IMR-90 (cell line): Measurements from ENCODE around the gene AGBL1. TPM values are rescaled to one million over a fixed set of nuclear protein-coding genes. Genes with fewer than 3 reads are reported as not detected.

ENCODE experiments used
- ATAC-seq: fragments of 200-7000 bp; cut with Tn5 transposase; 2 replicates; pipeline ENCODE4 v1.9.1; 2020; ENCODE audit warnings: low read depth, mild to moderate bottlenecking, moderate library complexity
- BruUV-seq: library from RNA; stranded (reverse); fragments of 400-500 nt; replicated peaks from 2 replicates; lab custom pipeline; 2021; lab: Mats Ljungman, UMichigan
- CTCF ChIA-PET: fragments of 300-600 bp; formaldehyde crosslinking; extraction: SDS; loops from one replicate; lab custom pipeline; 2021; ENCODE audit warnings: antibody characterized with exemption; lab: Yijun Ruan, JAX
- POLR2A ChIA-PET: fragments of 300-600 bp; sonication (Branson Sonifier 250); formaldehyde crosslinking; loops from one replicate; lab custom pipeline; 2022; ENCODE audit warnings: antibody characterized with exemption; ENCODE audit not compliant: unreplicated experiment; lab: Charles Lee
- DNase-seq: peaks from one replicate; pipeline ENCODE4 v3.0.0; 2013
- H2AFZ ChIP-seq: replicated peaks from 2 replicates; pipeline ENCODE3; 2013; ENCODE audit warnings: low read length, mild to moderate bottlenecking; ENCODE audit not compliant: poor library complexity
- H2AK5ac ChIP-seq: 2 replicates; pipeline ENCODE4 v1.6.1; 2013; ENCODE audit warnings: low read depth, low read length, inconsistent platforms
- H2AK9ac ChIP-seq: replicated peaks from 2 replicates; pipeline ENCODE3; 2013; ENCODE audit warnings: mild to moderate bottlenecking, low read depth, low read length, moderate library complexity; ENCODE audit not compliant: poor library complexity
- H2BK120ac ChIP-seq: 2 replicates; pipeline ENCODE4 v1.6.1; 2013; ENCODE audit warnings: low read depth, low read length, inconsistent platforms
- H2BK15ac ChIP-seq: 3 replicates; pipeline ENCODE4 v1.6.1; 2013; ENCODE audit warnings: low read depth, low read length, inconsistent platforms
- H2BK20ac ChIP-seq: 2 replicates; pipeline ENCODE4 v1.6.1; 2013; ENCODE audit warnings: low read depth, mild to moderate bottlenecking, inconsistent platforms, low read length, moderate library complexity
- H2BK5ac ChIP-seq: 2 replicates; pipeline ENCODE4 v1.6.1; 2013; ENCODE audit warnings: mild to moderate bottlenecking, low read depth, low read length, inconsistent platforms; ENCODE audit not compliant: poor library complexity, severe bottlenecking
- H3K14ac ChIP-seq: replicated peaks from 2 replicates; pipeline ENCODE4 v1.6.1; 2013; ENCODE audit warnings: low read depth, low read length, inconsistent platforms
- H3K18ac ChIP-seq: 2 replicates; pipeline ENCODE4 v1.6.1; 2013; ENCODE audit warnings: low read depth, low read length, control low read depth
- H3K23ac ChIP-seq: 2 replicates; pipeline ENCODE4 v1.6.1; 2013; ENCODE audit warnings: low read depth, low read length, inconsistent platforms
- H3K27ac ChIP-seq: 2 replicates; pipeline ENCODE4 v1.5.1; 2013; ENCODE audit warnings: mild to moderate bottlenecking, control low read depth, low read length; ENCODE audit not compliant: insufficient read depth
- H3K27me3 ChIP-seq: 2 replicates; pipeline ENCODE4 v1.6.1; 2013; ENCODE audit warnings: low read length; ENCODE audit not compliant: control insufficient read depth, insufficient read depth
- H3K36me3 ChIP-seq: 2 replicates; pipeline ENCODE4 v1.6.1; 2013; ENCODE audit warnings: low read length, mixed read lengths; ENCODE audit not compliant: control insufficient read depth, insufficient read depth
- H3K4ac ChIP-seq: 2 replicates; pipeline ENCODE4 v1.6.1; 2013; ENCODE audit warnings: low read depth, low read length, inconsistent platforms
- H3K4me1 ChIP-seq: 2 replicates; pipeline ENCODE4 v1.6.1; 2013; ENCODE audit warnings: low read length, mixed read lengths; ENCODE audit not compliant: control insufficient read depth, insufficient read depth
- H3K4me2 ChIP-seq: 2 replicates; pipeline ENCODE4 v1.6.1; 2013; ENCODE audit warnings: low read depth, mild to moderate bottlenecking, control low read depth, low read length, moderate library complexity
- H3K4me3 ChIP-seq: 2 replicates; pipeline ENCODE4 v1.5.1; 2013; ENCODE audit warnings: low read depth, mild to moderate bottlenecking, control low read depth, low read length, moderate library complexity; ENCODE audit not compliant: insufficient read depth
- H3K56ac ChIP-seq: 2 replicates; pipeline ENCODE4 v1.6.1; 2013; ENCODE audit warnings: low read length, inconsistent platforms; ENCODE audit not compliant: insufficient read depth; ENCODE audit errors: extremely low read depth
- H3K79me1 ChIP-seq, 2 experiments: 2 replicates each; pipeline ENCODE4 v1.6.1; 2013; ENCODE audit warnings: low read length in 2 of 2, inconsistent platforms in 1 of 2, low read depth in 1 of 2
- H3K9ac ChIP-seq: 2 replicates; pipeline ENCODE4 v1.6.1; 2013; ENCODE audit warnings: low read depth, low read length, control low read depth
- H3K9me1 ChIP-seq: 2 replicates; pipeline ENCODE4 v1.6.1; 2013; ENCODE audit warnings: low read length, inconsistent platforms; ENCODE audit not compliant: insufficient read depth
- H3K9me3 ChIP-seq: 2 replicates; pipeline ENCODE4 v1.6.1; 2013; ENCODE audit warnings: low read length; ENCODE audit not compliant: control insufficient read depth, insufficient read depth
- H4K20me1 ChIP-seq: 2 replicates; pipeline ENCODE4 v1.6.1; 2013; ENCODE audit warnings: low read length, inconsistent platforms; ENCODE audit not compliant: insufficient read depth
- H4K5ac ChIP-seq: 2 replicates; pipeline ENCODE4 v1.6.1; 2013; ENCODE audit warnings: mild to moderate bottlenecking, low read depth, low read length, control low read depth
- H4K8ac ChIP-seq, 2 experiments: 2 replicates each; pipeline ENCODE4 v1.6.1; 2013; ENCODE audit warnings: low read depth in 2 of 2, low read length in 2 of 2, control low read depth in 1 of 2, inconsistent platforms in 1 of 2
- H4K91ac ChIP-seq: 2 replicates; pipeline ENCODE4 v1.6.1; 2013; ENCODE audit warnings: low read depth, low read length, inconsistent platforms; ENCODE audit not compliant: insufficient read depth
- CEBPB ChIP-seq: IDR thresholded peaks from 2 replicates; pipeline ENCODE4 v1.6.1; 2012; ENCODE audit warnings: low read depth, low read length, improper control_type of control experiment
- MAFK ChIP-seq: IDR thresholded peaks from 2 replicates; pipeline ENCODE4 v1.6.1; 2012; ENCODE audit warnings: low read depth, low read length, improper control_type of control experiment
- MAZ ChIP-seq: IDR thresholded peaks from 2 replicates; pipeline ENCODE4 v1.6.1; 2012; ENCODE audit warnings: low read depth, mild to moderate bottlenecking, low read length, improper control_type of control experiment, moderate library complexity, borderline replicate concordance
- SMC3 ChIP-seq: fragments of 150-350 bp; IDR thresholded peaks from 2 replicates; pipeline ENCODE4 v1.6.1; 2016; ENCODE audit warnings: low read depth, mild to moderate bottlenecking, antibody characterized with exemption, low read length, moderate library complexity
- USF2 ChIP-seq: fragments of 150-350 bp; IDR thresholded peaks from 2 replicates; pipeline ENCODE4 v1.6.1; 2017; ENCODE audit warnings: mild to moderate bottlenecking, antibody characterized with exemption, low read length, low read depth
- WGBS, 2 experiments: methylation state at CpG; one replicate each; pipeline versions ENCODE4 v1.1.5 to v1.1.7; 2013; ENCODE audit warnings: missing lambda C conversion rate in 2 of 2; ENCODE audit not compliant: insufficient read length in 1 of 2; ENCODE audit errors: extremely low coverage in 2 of 2; 5-methylcytosine and 5-hydroxymethylcytosine counted together
- dilution Hi-C: fragments of 300-500 bp; cut with HindIII; formaldehyde crosslinking; loops from one replicate; pipeline ENCODE4 v1.14.3; 2018; ENCODE audit warnings: low sequenced_read_pairs; ENCODE audit not compliant: unreplicated experiment
- in situ Hi-C: fragments of 300-500 bp; cut with MboI; formaldehyde crosslinking; loops from 3 replicates; pipeline ENCODE4 v1.14.3; 2019; ENCODE audit warnings: low sequenced_read_pairs, inconsistent platforms, mixed read lengths
- intact Hi-C: fragments of 100-400 bp; cut with micrococcal nuclease; formaldehyde crosslinking; loops from 2 replicates; pipeline ENCODE4 v1.10.0; 2022
- polyA plus RNA-seq, 3 experiments: library from polyadenylated mRNA; depleted of rRNA; stranded (reverse); fragments of >200 nt; gene quantifications; 2 replicates each; pipeline ENCODE4 v1.2.3, GENCODE V29; 2012; ENCODE audit warnings: low replicate concordance in 1 of 3
- total RNA-seq: library from RNA; depleted of rRNA; stranded (reverse); fragments of >200 nt; gene quantifications from 2 replicates; pipeline ENCODE4 v1.2.3, GENCODE V29; 2012

Gene AGBL1
- total and polyA plus RNA-seq, 2 of the 4 experiments (the other 2 are of a cell fraction) = not detected

- CTCF ChIA-PET = no interaction called here
- Histone ChIP-seq H3K4me1 (no peaks in the 10 kb centered on the region), H3K36me3 (no peaks in the 10 kb centered on the region), H3K9me3 (peaks cover 19% of the 10 kb centered on the region), H2BK15ac (no peak overlapping the region), H3K23ac (no peak overlapping the region), H3K4ac (no peak overlapping the region), H4K20me1 (no peaks in the 10 kb centered on the region), H3K79me1 (no peaks in the 10 kb centered on the region), H2AFZ (no peak overlapping the region), H2BK5ac (no peak overlapping the region), H3K9ac (no peak overlapping the region), H3K14ac (no peak overlapping the region), H3K27ac (no peak overlapping the region), H4K8ac (no peak overlapping the region), H4K5ac (no peak overlapping the region), H3K4me3 (no peak overlapping the region), H2BK20ac (no peak overlapping the region), H2AK9ac (no peak overlapping the region), H3K56ac (no peak overlapping the region), H3K27me3 (no peaks in the 10 kb centered on the region), H3K4me2 (no peak overlapping the region), H2AK5ac (no peak overlapping the region), H3K18ac (no peak overlapping the region), H2BK120ac (no peak overlapping the region), H4K91ac (no peak overlapping the region), H3K9me1 (no peaks in the 10 kb centered on the region)
- no peak for TF ChIP-seq MAFK
- peak; percentile 21; the same call in 1 of the 2 replicates for TF ChIP-seq CEBPB
- TF ChIP-seq MAZ = no peak
- TF ChIP-seq USF2 = no peak
- no peak for TF ChIP-seq SMC3
- no peak for ATAC-seq
- intact Hi-C loops (no loop called here), dilution Hi-C loops (no loop called here), in situ Hi-C loops (no loop called here)
- POLR2A ChIA-PET = no interaction called here
- no TSS peak for BruUV-seq
- DNase-seq = no peak
- WGBS, 2 experiments = no CpG with 5 or more reads among the region's 2 CpGs
Measured at GRCh38 chr15:86213888-86214287, 134.2 kb downstream of the AGBL1 start.
